Globus pallidus (tissue), 1 donor: Measurements from ENCODE around the gene PPFIA2.
"Not testable (repeated sequence)": the region's sequence is repeated elsewhere in the genome, so short reads cannot be mapped to it uniquely, and the experiment has no call there.

Source experiments
- DNase-seq: peaks from one replicate; pipeline ENCODE4 v3.0.0-alpha.2; 2015; ENCODE audit warnings: low spot score

The PPFIA2 gene

GRCh38 chr12:81668475-81668874, 90.7 kb downstream of the PPFIA2 start:
- DNase-seq, result peak; percentile 40

GRCh38 chr12:81659310-81659709, 99.8 kb downstream of the PPFIA2 start:
- not testable (repeated sequence) for DNase-seq

- peak; percentile 70 for DNase-seq
Measured at GRCh38 chr12:81644503-81644902, 114.6 kb downstream of the PPFIA2 start.

- DNase-seq, result no peak
Measured at GRCh38 chr12:81639196-81639595, 120.0 kb downstream of the PPFIA2 start.

GRCh38 chr12:81633127-81633526, 126.0 kb downstream of the PPFIA2 start:
- DNase-seq, result no peak

- peak; percentile 72 for DNase-seq
Measured at GRCh38 chr12:81627336-81628189, 131.6 kb downstream of the PPFIA2 start.

GRCh38 chr12:81626406-81626805, 132.7 kb downstream of the PPFIA2 start:
- DNase-seq, result no peak

- no peak for DNase-seq
Measured at GRCh38 chr12:81617915-81618314, 141.2 kb downstream of the PPFIA2 start.

- DNase-seq, result no peak
Measured at GRCh38 chr12:81615026-81615588, 144.0 kb downstream of the PPFIA2 start.

GRCh38 chr12:81610955-81611889, 147.9 kb downstream of the PPFIA2 start:
- DNase-seq, result no peak

- DNase-seq, result peak; percentile 9
Measured at GRCh38 chr12:81597928-81598604, 161.1 kb downstream of the PPFIA2 start.

GRCh38 chr12:81596558-81596957, 162.6 kb downstream of the PPFIA2 start:
- no peak for DNase-seq

- DNase-seq, result no peak
Measured at GRCh38 chr12:81591256-81591655, 167.9 kb downstream of the PPFIA2 start.

- not testable (repeated sequence) for DNase-seq
Measured at GRCh38 chr12:81590703-81591102, 168.4 kb downstream of the PPFIA2 start.

- DNase-seq, result no peak
Measured at GRCh38 chr12:81588235-81589008, 170.7 kb downstream of the PPFIA2 start.

- no peak for DNase-seq
Measured at GRCh38 chr12:81585787-81586186, 173.4 kb downstream of the PPFIA2 start.

- no peak for DNase-seq
Measured at GRCh38 chr12:81573228-81573627, 185.9 kb downstream of the PPFIA2 start.

GRCh38 chr12:81572411-81572810, 186.7 kb downstream of the PPFIA2 start:
- DNase-seq, result no peak

- no peak for DNase-seq
Measured at GRCh38 chr12:81570234-81570633, 188.9 kb downstream of the PPFIA2 start.

- DNase-seq, result no peak
Measured at GRCh38 chr12:81564237-81564636, 194.9 kb downstream of the PPFIA2 start.

GRCh38 chr12:81558031-81558430, 201.1 kb downstream of the PPFIA2 start:
- DNase-seq, result no peak
